Pancreas (tissue), 10 donors: Measurements from ENCODE around the gene MAP2K5. TPM values are rescaled to one million over a fixed set of nuclear protein-coding genes. Genes with fewer than 3 reads are reported as not detected.

Experiments used
- ATAC-seq, 4 donors: fragments of 200-7000 bp; cut with Tn5 transposase; one replicate each; pipeline versions ENCODE4 v1.8.0 to v1.9.1; 2020; ENCODE audit warnings: mild to moderate bottlenecking in 4 of 4, moderate library complexity in 4 of 4
- DNase-seq, 6 donors: peaks; one replicate each; pipeline ENCODE4 v3.0.0-alpha.2; 2020
- FAIRE-seq: peaks from 2 replicates; lab custom pipeline; 2012; peaks lifted over from hg19 to GRCh38; lab: Jason Lieb, UNC
- H3K27ac ChIP-seq, 4 donors: fragments of 200-600 bp; sonication (generic); 1 replicate in 3 of 4; 2 replicates in 1 of 4; pipeline versions ENCODE4 v1.5.0 to v1.8.0; 2020
- H3K27me3 ChIP-seq, 4 donors: fragments of 200-600 bp; one replicate each; pipeline ENCODE4 v1.8.0; 2021
- H3K36me3 ChIP-seq, 3 donors: fragments of 200-600 bp; sonication (generic) in 1 of 3; one replicate each; pipeline versions ENCODE4 v1.5.0 to v1.8.0; 2020 to 2021
- H3K4me1 ChIP-seq, 3 donors: fragments of 200-600 bp; one replicate each; pipeline ENCODE4 v1.8.0; 2021
- H3K4me3 ChIP-seq, 4 donors: fragments of 200-600 bp; sonication (generic) in 2 of 4; one replicate each; pipeline versions ENCODE4 v1.5.0 to v1.8.0; 2020 to 2021
- H3K9me3 ChIP-seq, 4 donors: fragments of 200-600 bp; one replicate each; pipeline ENCODE4 v1.8.0; 2021
- CTCF ChIP-seq, 4 donors: fragments of 200-600 bp; sonication (generic) in 3 of 4; IDR thresholded peaks; one replicate each; pipeline versions ENCODE4 v1.5.0 to v1.8.0; 2021; ENCODE audit warnings: antibody characterized with exemption in 4 of 4
- WGBS, 2 donors: extraction: QIAGEN DNeasy Blood & Tissue Kit; methylation state at CpG; one replicate each; pipeline ENCODE4 v1.1.7; 2013; 5-methylcytosine and 5-hydroxymethylcytosine counted together
- intact Hi-C, 3 donors: fragments of 100-400 bp; cut with DNase I; formaldehyde crosslinking; loops; one replicate each; pipeline versions ENCODE4 v1.11.1 to v1.14.2; 2022
- polyA plus RNA-seq, 2 donors: library from polyadenylated mRNA; stranded (reverse); fragments of 200-250 nt; gene quantifications; one replicate each; pipeline ENCODE4 v1.2.3, GENCODE V29; 2013
- total RNA-seq, 6 donors: library from RNA; stranded (reverse); fragmentation: NEBNext Ultra II Directional in 4 of 6; extraction: Animal tissue kit (Norgen Biotek cat#: 25700) in 4 of 6; gene quantifications; one replicate each; pipeline versions ENCODE4 v1.2.1 to v1.2.4, GENCODE V29; 2021 to 2023
- donor health status: healthy with polysubstance abuse.
- donor health status: DM: no; HTN: no; CAD: no; lungs with moderate emphysema.
- donor health status: DM: no; HTN: no; CAD: no.
- donor health status: control.
- donor health status: control.
- donor health status: Bipolar disorder and iron deficiency.
- donor health status: DM: yes; HTN: yes; CAD: no.
- donor health status: DM: no; HTN: no; CAD: no.
- donor health status: DM: no; HTN: no; CAD: no.
- donor health status: DM: yes; HTN: yes; CAD: no.

MAP2K5 gene
- total and polyA plus RNA-seq, 8 donors: 5.5 to 14.8 (median 10.0) TPM

GRCh38 chr15:67674983-67675382 is 132.5 kb downstream of the MAP2K5 start:
- Histone ChIP-seq H3K27me3 (no peaks in the 10 kb centered on the region), H3K27ac (no peak overlapping the region), H3K36me3 (no peaks in the 10 kb centered on the region), H3K4me1 (no peaks in the 10 kb centered on the region), H3K9me3 (no peaks in the 10 kb centered on the region), H3K4me3 (no peak overlapping the region)
- WGBS, 2 donors: 73 to 74% methylated on average over 3 of the region's 3 CpGs
- FAIRE-seq (no peak), DNase-seq (no peak), ATAC-seq (peak in 1 of 4 donors; percentile 60)
- TF ChIP-seq CTCF (IDR thresholded peaks at IDR 0.05): no peak
- intact Hi-C loops: no loop called here

- H3K4me3 ChIP-seq: no peak overlapping the region
- no peaks in the 10 kb centered on the region for H3K36me3 ChIP-seq
- DNase-seq (no peak), ATAC-seq (no peak), FAIRE-seq (no peak)
- no peaks in the 10 kb centered on the region for H3K27me3 ChIP-seq
- 89 to 94% methylated on average over 2 of the region's 2 CpGs for WGBS, 2 donors
- no peak overlapping the region for H3K27ac ChIP-seq
- H3K4me1 ChIP-seq: no peaks in the 10 kb centered on the region
- intact Hi-C loops: no loop called here
- no peaks in the 10 kb centered on the region for H3K9me3 ChIP-seq
- no peak for TF ChIP-seq CTCF (IDR thresholded peaks at IDR 0.05)
These were observed 135.6 kb downstream of the MAP2K5 start for GRCh38 chr15:67678089-67678488.

GRCh38 chr15:67678993-67679392 is 136.5 kb downstream of the MAP2K5 start:
- ATAC-seq (no peak), FAIRE-seq (no peak), DNase-seq (no peak)
- Histone ChIP-seq H3K27ac (no peak overlapping the region), H3K36me3 (no peaks in the 10 kb centered on the region), H3K9me3 (no peaks in the 10 kb centered on the region), H3K4me1 (no peaks in the 10 kb centered on the region), H3K27me3 (no peaks in the 10 kb centered on the region), H3K4me3 (no peak overlapping the region)
- intact Hi-C loops: no loop called here
- 95% methylated on average over 5 of the region's 5 CpGs for WGBS, 2 donors
- no peak for TF ChIP-seq CTCF (IDR thresholded peaks at IDR 0.05)

GRCh38 chr15:67680641-67681040 is 138.1 kb downstream of the MAP2K5 start:
- Histone ChIP-seq H3K27ac (no peak overlapping the region), H3K27me3 (no peaks in the 10 kb centered on the region), H3K9me3 (peaks cover 0 to 3% (median 0%) of the 10 kb centered on the region in 4 donors), H3K4me3 (no peak overlapping the region), H3K4me1 (no peaks in the 10 kb centered on the region), H3K36me3 (no peaks in the 10 kb centered on the region)
- intact Hi-C loops: no loop called here
- WGBS, 2 donors: 73 to 78% methylated on average over 2 of the region's 2 CpGs
- ATAC-seq (no peak), FAIRE-seq (no peak), DNase-seq (no peak)
- TF ChIP-seq CTCF (IDR thresholded peaks at IDR 0.05): no peak

GRCh38 chr15:67685008-67685599 is 142.6 kb downstream of the MAP2K5 start:
- Histone ChIP-seq H3K27ac (no peak overlapping the region), H3K4me1 (no peaks in the 10 kb centered on the region), H3K4me3 (no peak overlapping the region), H3K36me3 (no peaks in the 10 kb centered on the region), H3K9me3 (peaks cover 0 to 3% (median 0%) of the 10 kb centered on the region in 4 donors), H3K27me3 (no peaks in the 10 kb centered on the region)
- TF ChIP-seq CTCF (IDR thresholded peaks at IDR 0.05): no peak
- DNase-seq: no peak
- no peak for ATAC-seq
- FAIRE-seq: peak; percentile 91
- intact Hi-C loops: no loop called here
- 83 to 90% methylated on average over 3 of the region's 3 CpGs for WGBS, 2 donors
